ENCODE data around the gene NEBL. TPM values are rescaled to one million over a fixed set of nuclear protein-coding genes. Genes with fewer than 3 reads are reported as not detected.

The NEBL gene
- total RNA-seq, 1 experiment from 2014 or later, result 11.2 TPM

GRCh38 chr10:20768843-20769242 is 128.3 kb downstream of the NEBL start:
- no peak overlapping the region for H3K4me3 Mint-ChIP-seq (ENCODE audit: low read depth, unreplicated experiment)
- no TSS peak for BruUV-seq (replicated peaks)
- TF ChIP-seq, protein P1, sequence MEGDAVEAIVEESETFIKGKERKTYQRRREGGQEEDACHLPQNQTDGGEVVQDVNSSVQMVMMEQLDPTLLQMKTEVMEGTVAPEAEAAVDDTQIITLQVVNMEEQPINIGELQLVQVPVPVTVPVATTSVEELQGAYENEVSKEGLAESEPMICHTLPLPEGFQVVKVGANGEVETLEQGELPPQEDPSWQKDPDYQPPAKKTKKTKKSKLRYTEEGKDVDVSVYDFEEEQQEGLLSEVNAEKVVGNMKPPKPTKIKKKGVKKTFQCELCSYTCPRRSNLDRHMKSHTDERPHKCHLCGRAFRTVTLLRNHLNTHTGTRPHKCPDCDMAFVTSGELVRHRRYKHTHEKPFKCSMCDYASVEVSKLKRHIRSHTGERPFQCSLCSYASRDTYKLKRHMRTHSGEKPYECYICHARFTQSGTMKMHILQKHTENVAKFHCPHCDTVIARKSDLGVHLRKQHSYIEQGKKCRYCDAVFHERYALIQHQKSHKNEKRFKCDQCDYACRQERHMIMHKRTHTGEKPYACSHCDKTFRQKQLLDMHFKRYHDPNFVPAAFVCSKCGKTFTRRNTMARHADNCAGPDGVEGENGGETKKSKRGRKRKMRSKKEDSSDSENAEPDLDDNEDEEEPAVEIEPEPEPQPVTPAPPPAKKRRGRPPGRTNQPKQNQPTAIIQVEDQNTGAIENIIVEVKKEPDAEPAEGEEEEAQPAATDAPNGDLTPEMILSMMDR (IDR thresholded peaks at IDR 0.05; ENCODE audit: unreplicated experiment), result no peak
- intact Hi-C loops (cut with micrococcal nuclease; ENCODE audit: unreplicated experiment), result loop anchor here (10.0 kb wide), 1 partner anchor 794 kb away; no protein-coding TSS in a partner anchor
- no peaks in the 10 kb centered on the region for H3K36me3 Mint-ChIP-seq (ENCODE audit: insufficient read depth, unreplicated experiment)
- no peak for DNase-seq
- no peaks in the 10 kb centered on the region for H3K9me3 Mint-ChIP-seq (ENCODE audit: low read depth, unreplicated experiment)
- H3K4me1 Mint-ChIP-seq (ENCODE audit: low read depth, unreplicated experiment), result no peaks in the 10 kb centered on the region
- CTCF ChIA-PET, result no interaction called here
- H3K27ac Mint-ChIP-seq (ENCODE audit: unreplicated experiment), result no peak overlapping the region
- H3K27me3 Mint-ChIP-seq (ENCODE audit: unreplicated experiment), result peaks cover 18% of the 10 kb centered on the region

- no peaks in the 10 kb centered on the region for H3K9me3 Mint-ChIP-seq (ENCODE audit: low read depth, unreplicated experiment)
- no peaks in the 10 kb centered on the region for H3K36me3 Mint-ChIP-seq (ENCODE audit: insufficient read depth, unreplicated experiment)
- no TSS peak for BruUV-seq (replicated peaks)
- intact Hi-C loops (cut with micrococcal nuclease; ENCODE audit: unreplicated experiment), result loop anchor here (10.0 kb wide), 1 partner anchor 792 kb away; no protein-coding TSS in a partner anchor
- DNase-seq, result no peak
- no peaks in the 10 kb centered on the region for H3K4me1 Mint-ChIP-seq (ENCODE audit: low read depth, unreplicated experiment)
- TF ChIP-seq, protein P1 (IDR thresholded peaks at IDR 0.05; ENCODE audit: unreplicated experiment), result no peak
- H3K27ac Mint-ChIP-seq (ENCODE audit: unreplicated experiment), result no peak overlapping the region
- H3K27me3 Mint-ChIP-seq (ENCODE audit: unreplicated experiment), result peaks cover 22% of the 10 kb centered on the region
- H3K4me3 Mint-ChIP-seq (ENCODE audit: low read depth, unreplicated experiment), result no peak overlapping the region
- CTCF ChIA-PET, result no interaction called here
Measured at GRCh38 chr10:20767028-20767427, 130.1 kb downstream of the NEBL start.

DNA sequence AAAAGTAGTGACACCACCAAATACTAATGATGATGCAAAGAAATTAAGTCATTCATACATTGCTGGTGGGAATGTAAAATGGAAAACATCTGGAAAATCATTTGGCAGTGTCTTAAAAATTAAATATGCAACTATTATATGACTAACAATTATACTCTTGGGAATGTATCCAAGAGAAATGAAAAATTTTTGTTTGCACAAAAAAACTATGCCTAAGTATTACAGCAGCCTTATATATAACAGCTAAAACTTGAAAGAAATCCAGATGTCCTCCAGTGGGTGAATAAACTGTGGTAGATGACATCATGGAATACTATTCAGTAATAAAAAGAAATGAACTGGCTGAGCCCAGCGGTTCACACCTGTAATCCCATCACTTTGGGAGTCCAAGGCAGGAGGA is 132.0 kb downstream of the NEBL start:
- Mint-ChIP-seq H3K36me3 (ENCODE audit: insufficient read depth, unreplicated experiment) (no peaks in the 10 kb centered on the region), H3K4me1 (ENCODE audit: low read depth, unreplicated experiment) (no peaks in the 10 kb centered on the region), H3K4me3 (ENCODE audit: low read depth, unreplicated experiment) (no peak overlapping the region), H3K27ac (ENCODE audit: unreplicated experiment) (no peak overlapping the region), H3K27me3 (ENCODE audit: unreplicated experiment) (peaks cover 30% of the 10 kb centered on the region), H3K9me3 (ENCODE audit: low read depth, unreplicated experiment) (no peaks in the 10 kb centered on the region)
- BruUV-seq (replicated peaks), result no TSS peak
- DNase-seq, result no peak
- CTCF ChIA-PET, result no interaction called here
- TF ChIP-seq, protein P1 (IDR thresholded peaks at IDR 0.05; ENCODE audit: unreplicated experiment), result no peak
- intact Hi-C loops (cut with micrococcal nuclease; ENCODE audit: unreplicated experiment), result loop anchor here (10.0 kb wide), 1 partner anchor 790 kb away; no protein-coding TSS in a partner anchor

DNA sequence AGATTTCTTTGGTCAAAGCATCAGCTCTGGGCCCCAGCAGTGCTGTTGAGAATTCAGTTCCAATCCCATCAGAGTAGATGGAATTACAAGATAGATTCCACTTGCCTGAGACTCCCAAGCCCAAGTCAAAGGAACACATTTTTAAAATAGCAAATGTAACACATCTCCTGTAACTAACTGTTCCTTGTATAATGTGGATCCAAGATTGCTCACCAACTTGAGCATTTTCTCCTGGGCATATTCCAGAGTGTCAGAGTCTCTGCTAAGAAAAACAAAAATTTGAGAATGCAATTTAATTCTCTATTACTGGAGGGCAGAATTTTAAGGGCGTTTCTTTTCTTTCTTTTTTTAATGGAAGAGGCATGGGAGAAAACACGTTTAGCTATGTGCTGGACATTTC is 136.7 kb downstream of the NEBL start:
- TF ChIP-seq, protein P1 (IDR thresholded peaks at IDR 0.05; ENCODE audit: unreplicated experiment), result no peak
- CTCF ChIA-PET, result no interaction called here
- intact Hi-C loops (cut with micrococcal nuclease; ENCODE audit: unreplicated experiment), result loop anchor here (10.0 kb wide), 1 partner anchor 786 kb away; no protein-coding TSS in a partner anchor
- DNase-seq, result no peak
- H3K9me3 Mint-ChIP-seq (ENCODE audit: low read depth, unreplicated experiment), result peaks cover 5% of the 10 kb centered on the region
- H3K4me1 Mint-ChIP-seq (ENCODE audit: low read depth, unreplicated experiment), result no peaks in the 10 kb centered on the region
- BruUV-seq (replicated peaks), result no TSS peak
- H3K4me3 Mint-ChIP-seq (ENCODE audit: low read depth, unreplicated experiment), result no peak overlapping the region
- H3K36me3 Mint-ChIP-seq (ENCODE audit: insufficient read depth, unreplicated experiment), result no peaks in the 10 kb centered on the region
- no peak overlapping the region for H3K27ac Mint-ChIP-seq (ENCODE audit: unreplicated experiment)
- H3K27me3 Mint-ChIP-seq (ENCODE audit: unreplicated experiment), result peaks cover 19% of the 10 kb centered on the region
